GM18519 (cell line): Measurements from ENCODE around the gene MCM6.

Source experiments
- ATAC-seq: cut with Tn5 transposase; IDR thresholded peaks from one replicate; pipeline ENCODE4 v1.9.1; 2021; ENCODE audit warnings: mild to moderate bottlenecking, moderate library complexity; ENCODE audit not compliant: unreplicated experiment, low FRiP score

MCM6 gene

GRCh38 chr2:135870571-135870970 lies 5.7 kb downstream of the MCM6 start:
- peak; percentile 51 for ATAC-seq

- no peak for ATAC-seq
These were observed 13.0 kb downstream of the MCM6 start for GRCh38 chr2:135863233-135863632.

DNA sequence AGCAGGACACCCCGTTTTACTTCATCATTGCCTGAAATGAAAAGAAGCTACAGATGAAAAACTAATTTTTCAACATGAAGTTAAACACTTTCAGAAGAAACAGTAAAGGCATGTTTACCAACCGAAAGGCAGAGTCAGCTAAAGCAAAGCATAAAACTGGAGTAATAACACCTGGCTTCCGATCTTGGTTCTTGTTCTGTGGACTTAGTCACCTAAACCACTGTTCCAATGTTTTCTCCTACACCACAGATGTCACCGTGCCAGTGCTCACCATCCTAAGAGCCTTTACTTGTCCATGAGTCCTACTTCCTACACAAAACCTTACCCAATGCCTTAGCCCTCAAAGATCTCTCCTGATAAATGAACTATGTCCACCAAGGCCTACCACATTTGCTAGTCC lies 13.5 kb downstream of the MCM6 start:
- no peak for ATAC-seq

DNA sequence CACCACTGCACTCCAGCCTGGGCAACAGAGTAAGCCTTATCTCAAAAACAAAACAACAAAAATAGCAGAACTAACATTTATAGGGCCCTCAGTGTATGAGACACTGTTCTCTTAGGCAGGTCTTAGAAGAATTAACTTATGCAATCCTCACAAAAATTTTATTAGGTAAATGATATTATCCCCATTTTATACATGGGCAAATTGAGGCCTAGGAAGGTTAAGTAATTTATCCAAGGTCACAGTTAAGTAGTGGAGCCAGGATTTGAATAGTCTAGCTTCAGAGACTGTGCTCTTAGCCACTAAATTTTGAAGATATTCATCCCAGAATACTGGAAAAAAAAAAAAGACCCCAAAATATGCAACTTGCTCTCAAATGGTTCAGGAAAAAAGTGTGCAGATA lies 22.8 kb downstream of the MCM6 start:
- no peak for ATAC-seq

- no peak for ATAC-seq
These were observed 24.4 kb downstream of the MCM6 start for GRCh38 chr2:135851858-135852257.

DNA sequence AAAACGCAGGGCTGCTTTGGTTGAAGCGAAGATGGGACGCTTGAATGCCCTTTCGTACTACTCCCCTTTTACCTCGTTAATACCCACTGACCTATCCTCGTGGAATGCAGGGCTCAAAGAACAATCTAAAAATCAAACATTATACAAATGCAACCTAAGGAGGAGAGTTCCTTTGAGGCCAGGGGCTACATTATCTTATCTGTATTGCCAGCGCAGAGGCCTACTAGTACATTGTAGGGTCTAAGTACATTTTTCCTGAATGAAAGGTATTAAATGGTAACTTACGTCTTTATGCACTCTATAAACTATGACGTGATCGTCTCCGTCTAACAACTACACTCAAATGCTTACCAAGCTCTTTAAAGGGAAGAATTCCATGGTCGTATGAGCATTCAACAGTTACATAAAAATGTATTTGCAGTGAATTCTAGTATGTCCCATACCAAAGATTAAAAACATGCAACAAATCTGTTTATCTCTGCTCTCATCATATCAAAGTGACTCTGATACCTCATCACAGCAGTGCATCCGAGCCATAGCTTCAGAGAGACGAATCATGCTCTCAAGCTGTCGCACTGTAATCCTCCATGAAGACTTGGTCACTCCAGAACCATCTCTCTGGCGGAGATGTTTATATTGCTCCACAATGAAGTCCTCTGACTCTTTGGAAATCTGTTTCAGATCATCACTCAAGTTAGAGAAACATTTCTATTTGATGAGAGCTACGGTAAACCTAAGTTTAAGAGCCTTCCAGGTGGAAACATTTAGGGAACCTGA lies 25.2 kb downstream of the MCM6 start:
- ATAC-seq, result no peak

GRCh38 chr2:135849087-135849486 lies 27.2 kb downstream of the MCM6 start:
- no peak for ATAC-seq

DNA sequence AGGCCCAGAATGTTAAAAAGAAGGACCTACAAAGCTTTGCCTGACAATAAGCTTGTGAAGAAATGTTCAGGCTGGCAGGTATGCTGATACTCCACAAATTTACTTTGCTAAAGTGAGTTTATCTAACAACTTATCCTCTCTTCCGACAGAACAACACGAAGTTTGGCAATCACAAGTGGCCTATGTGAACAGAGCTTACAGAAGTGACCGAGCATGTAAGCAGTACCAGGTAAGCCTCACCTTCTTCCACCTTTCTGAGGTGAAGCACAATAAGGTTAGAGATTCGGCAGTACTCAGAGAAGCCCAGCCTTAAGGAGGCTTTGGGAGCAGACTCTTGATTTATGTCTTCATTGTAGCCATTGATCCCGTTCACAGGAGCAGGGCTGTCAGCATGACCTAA lies 30.2 kb downstream of the MCM6 start:
- no peak for ATAC-seq

DNA sequence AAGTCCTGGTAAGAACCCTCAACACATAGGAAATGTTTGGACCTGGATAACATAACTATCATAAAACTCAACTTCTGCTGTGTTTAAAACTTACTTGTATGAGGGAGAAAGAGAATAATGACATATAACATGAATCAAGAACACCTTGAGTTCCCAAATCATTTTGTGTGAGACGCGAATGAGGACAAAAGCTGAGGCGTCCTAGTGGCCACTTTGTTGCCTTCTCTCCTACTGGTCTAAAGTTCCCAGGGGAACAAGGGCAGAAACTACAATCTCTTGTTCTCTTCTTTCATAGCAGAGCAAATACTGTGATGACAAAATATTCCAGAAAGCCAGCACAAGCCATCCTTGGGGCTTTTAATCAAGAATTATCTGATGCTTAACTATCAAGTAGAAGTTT lies 31.0 kb downstream of the MCM6 start:
- no peak for ATAC-seq

GRCh38 chr2:135844301-135844895 lies 31.8 kb downstream of the MCM6 start:
- ATAC-seq, result no peak

DNA sequence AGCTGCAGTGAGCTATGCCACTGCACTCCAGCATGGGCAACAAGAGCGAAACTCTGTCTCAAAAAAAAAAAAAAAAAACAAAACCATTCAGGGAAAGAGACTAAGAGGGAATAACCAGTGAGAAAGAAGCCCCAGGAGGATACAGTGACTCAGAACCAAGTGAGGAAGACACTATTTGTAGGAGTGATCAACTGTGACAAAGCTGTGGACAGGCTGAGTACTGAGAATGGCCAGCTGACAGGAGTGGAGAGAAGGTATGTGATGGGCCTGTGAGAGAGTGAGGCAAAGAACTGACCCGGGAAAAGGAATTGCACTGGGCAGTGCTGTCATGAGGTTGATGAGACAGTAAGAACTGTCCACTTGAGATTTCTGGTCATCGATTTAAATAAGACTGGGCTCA lies 32.6 kb downstream of the MCM6 start:
- ATAC-seq, result no peak

GRCh38 chr2:135840601-135841000 lies 35.6 kb downstream of the MCM6 start:
- no peak for ATAC-seq

DNA sequence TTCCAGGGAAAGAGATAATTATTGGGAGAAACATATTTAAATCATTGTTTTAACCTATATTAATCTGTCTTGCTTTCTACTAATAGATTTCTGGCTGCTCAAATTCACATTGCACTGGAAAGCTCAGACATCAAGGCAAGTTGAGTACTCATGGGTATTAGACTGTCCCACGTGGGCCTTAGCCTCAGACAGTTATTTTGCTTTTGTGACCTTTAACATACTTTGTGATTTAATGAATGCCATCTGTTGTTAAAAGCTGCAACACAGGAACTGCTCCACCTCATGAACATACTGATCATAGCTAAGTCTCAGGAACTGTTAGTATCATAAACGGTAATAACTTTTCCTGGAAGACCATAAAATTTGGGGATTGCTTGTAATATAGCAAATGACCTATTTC lies 36.5 kb downstream of the MCM6 start:
- no peak for ATAC-seq

- ATAC-seq, result no peak
These were observed 37.7 kb downstream of the MCM6 start for GRCh38 chr2:135838502-135838901.

GRCh38 chr2:135836596-135837270 lies 39.5 kb downstream of the MCM6 start, which contains the start of gene LCT:
LCT (minus strand) TSS chr2:135837184; CDS start chr2:135837169, 15 bp downstream.
- ATAC-seq, result no peak

DNA sequence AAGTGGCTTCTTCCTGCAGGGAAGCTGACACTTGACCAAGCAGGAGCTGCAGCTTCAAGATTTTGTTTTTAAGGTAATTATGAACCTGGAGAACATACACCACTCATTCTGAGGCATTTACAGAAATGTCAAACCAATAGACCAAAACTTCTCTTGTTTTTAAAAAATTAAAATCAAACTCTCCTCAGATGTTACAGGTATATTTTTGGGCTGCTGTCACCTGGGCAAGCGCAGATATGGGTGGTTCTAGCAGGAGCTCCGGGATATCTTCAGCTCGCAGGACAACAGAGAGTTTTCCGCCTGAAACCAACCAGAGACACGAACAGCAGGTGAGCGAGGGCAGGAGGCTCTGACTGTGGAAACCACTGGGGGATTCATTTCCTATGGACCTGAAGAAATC lies 43.4 kb downstream of the MCM6 start:
- no peak for ATAC-seq

DNA sequence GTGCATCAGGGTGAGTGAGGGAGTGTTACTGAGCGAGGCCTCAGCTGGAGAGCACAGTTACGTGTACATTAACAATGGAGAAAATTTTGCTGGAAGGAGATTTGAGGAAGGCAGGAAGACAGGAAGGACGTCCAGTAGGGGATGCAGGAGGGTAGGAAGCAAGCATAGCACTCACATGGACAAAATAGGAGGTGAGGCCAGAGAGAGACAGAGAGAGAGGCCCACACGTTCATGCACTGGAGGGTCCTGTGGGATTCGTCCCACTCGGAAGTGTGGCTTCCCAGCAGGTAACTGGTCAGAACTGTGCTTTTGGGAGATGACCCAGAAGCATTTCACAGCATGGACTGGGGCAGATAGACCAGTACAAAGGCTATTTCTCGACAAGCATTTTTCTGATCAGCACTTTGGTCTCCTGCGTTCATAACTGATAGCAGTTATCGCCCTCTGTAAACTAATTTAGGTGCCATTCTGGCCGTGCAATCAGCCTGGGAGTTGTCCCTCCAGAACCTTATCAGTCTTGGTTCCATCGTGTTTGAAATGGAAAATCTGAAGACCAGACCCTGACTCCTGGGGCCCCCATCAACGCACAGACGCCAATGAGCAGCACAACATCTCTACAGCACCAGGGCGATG lies 44.9 kb downstream of the MCM6 start:
- no peak for ATAC-seq

DNA sequence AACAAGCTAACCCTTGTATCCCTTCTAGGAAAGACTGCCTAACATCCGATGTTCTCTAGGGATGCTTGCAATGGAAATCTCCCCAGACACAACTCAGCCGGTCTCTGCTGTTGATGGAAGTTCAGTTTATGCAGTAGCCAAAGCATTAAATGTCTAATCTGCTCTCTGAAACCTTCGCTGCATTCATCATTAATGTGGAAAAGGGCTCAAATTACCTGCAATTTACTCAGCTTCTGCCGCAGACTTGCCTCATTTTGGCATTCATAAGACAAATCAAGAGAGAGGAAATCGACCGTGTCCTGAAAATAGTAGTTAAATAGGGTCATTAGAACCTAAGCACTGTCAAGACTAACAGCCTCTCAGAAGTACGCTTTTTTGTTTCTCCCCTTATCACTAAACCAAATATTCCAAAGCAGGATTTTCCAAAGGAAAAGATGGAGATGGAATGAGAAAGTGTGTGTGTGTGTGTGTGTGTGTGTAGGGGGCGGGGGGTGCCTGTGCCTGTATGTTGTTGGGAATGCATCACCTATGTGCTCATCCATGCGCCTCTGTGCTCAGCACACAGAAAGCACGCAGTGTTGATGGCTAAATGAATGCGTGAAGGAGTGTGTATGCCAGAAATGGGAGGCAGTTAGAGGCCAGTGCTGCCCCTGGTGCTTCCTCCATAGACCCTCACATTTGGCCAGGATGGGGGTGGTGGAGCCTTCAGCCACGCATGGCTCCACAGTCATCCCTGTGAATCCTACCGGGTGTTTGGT lies 46.7 kb downstream of the MCM6 start:
- no peak for ATAC-seq

DNA sequence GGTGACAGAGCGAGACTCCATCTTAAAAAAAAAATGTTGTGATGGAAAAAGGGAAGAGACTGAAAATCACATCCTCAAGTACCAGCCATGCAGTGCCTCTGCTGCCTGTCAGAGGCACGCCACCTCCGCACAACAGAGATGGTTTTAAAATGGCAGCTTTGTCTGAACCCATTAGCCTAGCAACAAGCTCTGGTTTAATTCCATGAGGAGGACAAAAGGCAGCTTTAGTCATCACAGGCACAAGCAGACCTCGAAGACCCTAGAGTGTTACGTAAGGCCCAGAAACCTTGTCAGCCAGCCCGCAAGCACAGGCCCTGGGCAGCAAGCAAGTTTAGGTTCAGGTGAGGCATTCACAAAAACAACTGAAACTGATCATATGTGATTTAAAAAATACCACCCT lies 49.7 kb downstream of the MCM6 start:
- no peak for ATAC-seq

DNA sequence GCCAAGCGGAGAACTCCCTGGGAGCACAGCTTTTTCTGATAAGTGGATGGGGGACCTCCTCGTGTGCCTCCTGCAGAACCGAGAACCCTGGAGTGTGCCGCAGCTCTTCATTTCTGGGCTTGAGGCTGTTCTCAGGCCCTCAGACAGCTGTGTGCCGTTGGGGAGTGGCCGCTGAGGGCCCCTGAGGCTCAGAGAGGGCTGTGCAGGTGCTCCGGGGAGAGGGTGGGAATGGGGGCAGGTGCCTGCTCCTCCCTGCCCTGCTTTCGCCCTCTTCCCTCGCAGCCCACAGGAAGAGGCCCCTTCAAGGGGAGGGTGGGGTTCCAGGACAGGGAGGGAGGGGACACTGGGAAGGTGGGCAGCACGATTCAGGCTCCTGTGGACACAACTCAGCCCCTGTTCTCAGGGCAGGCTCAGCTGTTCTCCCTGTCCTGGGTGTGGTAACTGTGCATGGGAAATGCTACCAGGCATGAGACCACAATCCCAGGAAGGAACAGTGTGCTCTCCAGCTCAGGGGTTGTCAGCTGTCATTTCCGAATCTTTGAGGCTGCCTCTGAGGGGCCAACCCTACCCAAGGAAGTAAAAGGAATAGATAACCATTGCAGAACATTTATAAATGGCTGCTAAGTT lies 50.6 kb downstream of the MCM6 start:
- ATAC-seq, result no peak
